HCT116 (cell line): Measurements from ENCODE around the gene C2CD2.

Experiments used
- CEBPB ChIP-seq: IDR thresholded peaks from 2 replicates; pipeline ENCODE4 v1.6.1; 2012; ENCODE audit warnings: low read depth
- CTCF ChIP-seq, 3 experiments: fragments of 200-600 bp in 1 of 3; sonication (generic) in 1 of 3; IDR thresholded peaks in 2 of 3; conservative IDR thresholded peaks in 1 of 3; 2 replicates each; pipeline ENCODE4 v1.5.1; 2012 to 2017; ENCODE audit warnings: low read depth in 2 of 3, low read length in 2 of 3, antibody characterized with exemption in 1 of 3, borderline replicate concordance in 1 of 3, control low read depth in 1 of 3, mild to moderate bottlenecking in 1 of 3, mixed read lengths in 1 of 3, mixed run types in 1 of 3, moderate library complexity in 1 of 3; ENCODE audit not compliant: insufficient read depth in 1 of 3
- EZH2 ChIP-seq: fragments of 200-600 bp; sonication (generic); IDR thresholded peaks from 2 replicates; pipeline ENCODE4 v1.6.1; 2017; ENCODE audit warnings: antibody characterized with exemption, mixed run types
- EZH2phosphoT487 ChIP-seq: fragments of 200-600 bp; IDR thresholded peaks from 2 replicates; pipeline ENCODE4 v1.6.1; 2018; ENCODE audit warnings: antibody characterized with exemption, borderline replicate concordance
- POLR2A ChIP-seq: IDR thresholded peaks from 2 replicates; pipeline ENCODE4 v1.7.0; 2011; ENCODE audit warnings: borderline replicate concordance; ENCODE audit not compliant: insufficient read depth, insufficient read length; ENCODE audit errors: extremely low read depth
- POLR2AphosphoS5 ChIP-seq: IDR thresholded peaks from 2 replicates; pipeline ENCODE4 v1.6.1; 2011; ENCODE audit warnings: mild to moderate bottlenecking, low read depth, low read length, moderate library complexity
- RAD21 ChIP-seq: IDR thresholded peaks from 2 replicates; pipeline ENCODE4 v1.6.1; 2012; ENCODE audit warnings: low read depth, mild to moderate bottlenecking
- SRF ChIP-seq: IDR thresholded peaks from 2 replicates; pipeline ENCODE4 v1.6.1; 2012; ENCODE audit warnings: low read depth
- TCF7L2 ChIP-seq: IDR thresholded peaks from 2 replicates; pipeline ENCODE4 v1.7.0; 2011; ENCODE audit warnings: borderline replicate concordance, inconsistent platforms; ENCODE audit not compliant: insufficient read depth, insufficient read length; ENCODE audit errors: extremely low read depth
- TF ChIP-seq, protein P1 (sequence below): IDR thresholded peaks from 2 replicates; pipeline ENCODE4 v1.6.1; 2012; ENCODE audit warnings: low read depth

GRCh38 chr21:41897047-41897669 lies 56.7 kb downstream of the C2CD2 start:
- TF ChIP-seq POLR2A: no peak
- no peak for TF ChIP-seq EZH2
- TF ChIP-seq EZH2phosphoT487: no peak
- no peak for TF ChIP-seq CTCF (IDR thresholded peaks at IDR 0.05 in 2 of 3, conservative IDR thresholded peaks at IDR 0.05 in 1 of 3; ENCODE audit: borderline replicate concordance in 1 of 3, insufficient read depth in 1 of 3, low read depth in 2 of 3, low read length in 2 of 3)
- TF ChIP-seq RAD21: no peak
- TF ChIP-seq TCF7L2: no peak
- TF ChIP-seq, protein P1, sequence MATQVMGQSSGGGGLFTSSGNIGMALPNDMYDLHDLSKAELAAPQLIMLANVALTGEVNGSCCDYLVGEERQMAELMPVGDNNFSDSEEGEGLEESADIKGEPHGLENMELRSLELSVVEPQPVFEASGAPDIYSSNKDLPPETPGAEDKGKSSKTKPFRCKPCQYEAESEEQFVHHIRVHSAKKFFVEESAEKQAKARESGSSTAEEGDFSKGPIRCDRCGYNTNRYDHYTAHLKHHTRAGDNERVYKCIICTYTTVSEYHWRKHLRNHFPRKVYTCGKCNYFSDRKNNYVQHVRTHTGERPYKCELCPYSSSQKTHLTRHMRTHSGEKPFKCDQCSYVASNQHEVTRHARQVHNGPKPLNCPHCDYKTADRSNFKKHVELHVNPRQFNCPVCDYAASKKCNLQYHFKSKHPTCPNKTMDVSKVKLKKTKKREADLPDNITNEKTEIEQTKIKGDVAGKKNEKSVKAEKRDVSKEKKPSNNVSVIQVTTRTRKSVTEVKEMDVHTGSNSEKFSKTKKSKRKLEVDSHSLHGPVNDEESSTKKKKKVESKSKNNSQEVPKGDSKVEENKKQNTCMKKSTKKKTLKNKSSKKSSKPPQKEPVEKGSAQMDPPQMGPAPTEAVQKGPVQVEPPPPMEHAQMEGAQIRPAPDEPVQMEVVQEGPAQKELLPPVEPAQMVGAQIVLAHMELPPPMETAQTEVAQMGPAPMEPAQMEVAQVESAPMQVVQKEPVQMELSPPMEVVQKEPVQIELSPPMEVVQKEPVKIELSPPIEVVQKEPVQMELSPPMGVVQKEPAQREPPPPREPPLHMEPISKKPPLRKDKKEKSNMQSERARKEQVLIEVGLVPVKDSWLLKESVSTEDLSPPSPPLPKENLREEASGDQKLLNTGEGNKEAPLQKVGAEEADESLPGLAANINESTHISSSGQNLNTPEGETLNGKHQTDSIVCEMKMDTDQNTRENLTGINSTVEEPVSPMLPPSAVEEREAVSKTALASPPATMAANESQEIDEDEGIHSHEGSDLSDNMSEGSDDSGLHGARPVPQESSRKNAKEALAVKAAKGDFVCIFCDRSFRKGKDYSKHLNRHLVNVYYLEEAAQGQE: no peak
- no peak for TF ChIP-seq CEBPB
- no peak for TF ChIP-seq SRF
- no peak for TF ChIP-seq POLR2AphosphoS5
